ENCODE data around the gene DIAPH2. TPM values are rescaled to one million over a fixed set of nuclear protein-coding genes. Genes with fewer than 3 reads are reported as not detected.

The DIAPH2 gene
- total and polyA plus RNA-seq, 2 experiments from 2014 or later, result 16.2 to 56.6 TPM

GRCh38 chrX:97402333-97402732 is 717.7 kb downstream of the DIAPH2 start (continued):
- TF ChIP-seq CREB1 (CRISPR knock-in tag; IDR thresholded peaks at IDR 0.05; ENCODE audit: low read depth) (no peak), EZH2 (IDR thresholded peaks at IDR 0.05; ENCODE audit: low read depth, unreplicated experiment) (no peak), EZH2phosphoT487 (IDR thresholded peaks at IDR 0.05; ENCODE audit: unreplicated experiment) (no peak), ZNF331 (CRISPR knock-in tag; IDR thresholded peaks at IDR 0.05; ENCODE audit: low read depth) (no peak), CTCF (conservative IDR thresholded peaks at IDR 0.05; ENCODE audit: low read depth in 2 of 2) (no peak)

- H4K20me1 ChIP-seq (replicated peaks; ENCODE audit: insufficient read depth), result no peaks in the 10 kb centered on the region; the same call in 1 of the 2 replicates
- Mint-ChIP-seq H3K4me3 (no peak overlapping the region), H3K36me3 (ENCODE audit: low read depth) (peaks cover 23% of the 10 kb centered on the region; the same call in 2 of the 3 replicates), H3K4me1 (peaks cover 18% of the 10 kb centered on the region), H3K27me3 (ENCODE audit: insufficient read depth, low read depth, poor library complexity) (peaks cover 2% of the 10 kb centered on the region), H3K27ac (no peak overlapping the region), H3K9me3 (no peaks in the 10 kb centered on the region; the same call in 1 of the 3 replicates)
- ATAC-seq (no peak), DNase-seq (ENCODE audit: low spot score) (no peak)
- H3K9me2 ChIP-seq (ENCODE audit: insufficient read depth), result no peaks in the 10 kb centered on the region
- no peaks in the 10 kb centered on the region for H3F3A ChIP-seq (replicated peaks; ENCODE audit: low read depth)
- H3K79me2 ChIP-seq (replicated peaks; ENCODE audit: insufficient read depth), result peaks cover 10% of the 10 kb centered on the region; the same call in 1 of the 2 replicates
- peaks cover 8% of the 10 kb centered on the region for H3K4me1 ChIP-seq (ENCODE audit: insufficient read depth)
- peaks cover 3% of the 10 kb centered on the region; the same call in 1 of the 2 replicates for H3K36me3 ChIP-seq (ENCODE audit: insufficient read depth)
- H3K4me3 ChIP-seq, result no peak overlapping the region
- H2AFZ ChIP-seq, result no peak overlapping the region
- H3K4me2 ChIP-seq, result no peak overlapping the region
- H3K27me3 ChIP-seq (ENCODE audit: insufficient read depth), result no peaks in the 10 kb centered on the region
- no peak overlapping the region for H3K27ac ChIP-seq (ENCODE audit: low read depth)
- no peak for TF ChIP-seq JUNB (IDR thresholded peaks at IDR 0.05; ENCODE audit: unreplicated experiment)
- TF ChIP-seq ZNF462 (CRISPR knock-in tag; IDR thresholded peaks at IDR 0.05), result no peak
- no peak for TF ChIP-seq POLR2AphosphoS5 (IDR thresholded peaks at IDR 0.05; ENCODE audit: low read depth)
- TF ChIP-seq ZNF331 (CRISPR knock-in tag; IDR thresholded peaks at IDR 0.05; ENCODE audit: low read depth), result no peak
- no peak for TF ChIP-seq EZH2phosphoT487 (IDR thresholded peaks at IDR 0.05; ENCODE audit: unreplicated experiment)
- no peak for TF ChIP-seq CREB1 (CRISPR knock-in tag; IDR thresholded peaks at IDR 0.05; ENCODE audit: low read depth)
- TF ChIP-seq EZH2 (IDR thresholded peaks at IDR 0.05; ENCODE audit: low read depth, unreplicated experiment), result no peak
- no peak for TF ChIP-seq STAT1 (IDR thresholded peaks at IDR 0.05; ENCODE audit: unreplicated experiment)
- TF ChIP-seq REST (IDR thresholded peaks at IDR 0.05; ENCODE audit: unreplicated experiment), result no peak
- no peak for TF ChIP-seq ETS1 (IDR thresholded peaks at IDR 0.05)
Measured at GRCh38 chrX:97402903-97403302, 718.3 kb downstream of the DIAPH2 start.

Measured in GM23338 (cell line).